AG20443 (cell line): ENCODE data around the gene SMAD4.
"Not testable (repeated sequence)": the region's sequence is repeated elsewhere in the genome, so short reads cannot be mapped to it uniquely, and the experiment has no call there.

Source experiments
- DNase-seq: peaks from one replicate; pipeline ENCODE4 v3.0.0; 2012; ENCODE audit warnings: low spot score, mixed read lengths

Gene SMAD4

GRCh38 chr18:51070545-51070944, 40.5 kb downstream of the SMAD4 start:
- DNase-seq = peak; percentile 47

- DNase-seq = no peak
Measured at GRCh38 chr18:51072586-51073313, 42.7 kb downstream of the SMAD4 start.

DNA sequence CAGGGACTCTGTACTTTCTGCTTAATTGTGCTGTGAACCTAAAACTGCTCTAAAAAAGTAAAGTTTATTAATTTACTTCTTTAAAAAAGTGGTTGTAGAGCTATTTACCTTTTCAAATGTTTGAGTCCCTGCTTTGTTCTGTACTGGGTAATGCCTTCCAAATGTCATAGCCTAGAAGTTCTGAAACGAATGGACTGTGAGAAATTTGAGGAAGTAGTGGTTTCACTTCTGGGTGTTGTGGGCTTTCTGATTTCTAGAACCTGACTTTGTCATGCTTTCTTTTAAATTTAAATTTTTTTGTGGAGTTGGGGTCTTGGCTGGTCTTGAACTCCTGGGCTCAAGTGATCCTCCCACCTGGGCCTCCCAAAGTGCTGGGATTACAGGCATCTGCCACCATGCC, 44.6 kb downstream of the SMAD4 start:
- DNase-seq = no peak

DNA sequence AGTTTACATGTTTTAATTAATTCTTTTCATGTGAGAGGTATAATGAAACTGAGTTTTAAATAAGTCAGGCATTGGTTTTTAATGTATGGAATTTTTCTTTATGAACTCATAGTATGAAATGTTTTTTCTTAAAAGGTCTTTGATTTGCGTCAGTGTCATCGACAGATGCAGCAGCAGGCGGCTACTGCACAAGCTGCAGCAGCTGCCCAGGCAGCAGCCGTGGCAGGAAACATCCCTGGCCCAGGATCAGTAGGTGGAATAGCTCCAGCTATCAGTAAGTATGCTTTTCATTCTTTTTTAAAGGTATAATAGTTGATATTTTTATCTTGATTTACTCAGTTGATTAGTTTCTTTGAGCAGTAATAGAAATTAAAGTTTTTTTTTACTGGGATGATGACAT, 46.5 kb downstream of the SMAD4 start:
- DNase-seq = no peak

GRCh38 chr18:51077217-51077616, 47.2 kb downstream of the SMAD4 start:
- no peak for DNase-seq

- no peak for DNase-seq
Measured at GRCh38 chr18:51078026-51078425, 48.0 kb downstream of the SMAD4 start.

GRCh38 chr18:51082571-51083267, 52.7 kb downstream of the SMAD4 start:
- no peak for DNase-seq

GRCh38 chr18:51083398-51083797, 53.4 kb downstream of the SMAD4 start:
- DNase-seq = no peak

GRCh38 chr18:51088410-51088809, 58.4 kb downstream of the SMAD4 start:
- DNase-seq = no peak

DNA sequence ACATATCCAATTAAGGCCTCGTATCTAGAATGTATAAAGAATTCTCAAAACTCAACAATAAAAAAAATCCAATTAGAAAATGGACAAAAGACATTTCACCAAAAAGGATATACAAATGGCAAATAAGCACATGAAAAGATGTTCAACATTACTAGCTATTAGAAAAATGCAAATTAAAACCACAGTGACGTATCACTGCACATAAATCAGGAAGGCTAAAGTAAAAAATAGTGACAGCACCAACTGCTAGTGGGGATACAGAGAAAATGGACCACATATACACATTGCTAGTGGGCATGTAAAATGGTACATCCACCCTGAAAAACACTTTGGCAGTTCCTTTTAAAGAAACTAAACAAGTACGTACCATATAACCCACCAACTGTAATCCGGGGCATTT, 59.7 kb downstream of the SMAD4 start:
- no peak for DNase-seq

DNA sequence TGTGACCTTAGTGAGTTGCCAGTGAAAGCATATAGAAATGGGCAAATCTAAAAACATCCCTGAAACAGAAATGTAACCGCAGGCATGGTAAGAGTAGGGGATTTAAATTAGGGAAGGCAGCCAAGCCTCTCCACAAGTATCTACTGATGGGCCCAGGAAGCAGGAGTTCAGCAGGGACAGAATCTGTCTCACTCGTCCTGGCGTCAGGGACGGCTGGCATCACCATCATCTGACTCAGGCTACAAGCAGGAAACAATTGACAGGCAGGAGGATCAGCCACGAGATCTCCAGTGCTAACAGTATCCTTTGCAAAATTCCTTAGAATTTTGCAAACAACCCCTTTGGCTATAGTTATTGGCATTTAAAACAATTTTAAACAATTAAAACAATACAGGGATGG, 61.3 kb downstream of the SMAD4 start:
- peak; percentile 30 for DNase-seq

DNA sequence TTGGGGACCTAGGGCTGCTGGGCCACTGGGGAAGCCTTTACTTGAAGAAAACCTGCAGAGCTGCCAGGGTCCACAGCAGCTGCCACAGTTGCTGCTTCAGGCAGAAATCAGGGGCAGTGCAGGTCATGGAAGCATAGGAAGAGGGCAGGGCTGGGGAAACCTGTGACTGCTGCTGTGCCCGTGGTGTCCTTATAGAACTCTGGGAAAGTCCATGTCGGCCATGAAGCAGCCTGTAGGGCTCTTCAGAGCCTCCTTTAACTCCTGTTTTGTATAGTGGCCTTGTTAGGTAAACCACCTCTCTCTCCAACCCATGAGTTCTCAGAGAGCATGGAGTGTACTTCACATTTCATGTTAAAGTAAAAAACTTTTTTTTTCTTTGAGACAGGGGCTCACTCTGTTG, 62.1 kb downstream of the SMAD4 start:
- no peak for DNase-seq

DNA sequence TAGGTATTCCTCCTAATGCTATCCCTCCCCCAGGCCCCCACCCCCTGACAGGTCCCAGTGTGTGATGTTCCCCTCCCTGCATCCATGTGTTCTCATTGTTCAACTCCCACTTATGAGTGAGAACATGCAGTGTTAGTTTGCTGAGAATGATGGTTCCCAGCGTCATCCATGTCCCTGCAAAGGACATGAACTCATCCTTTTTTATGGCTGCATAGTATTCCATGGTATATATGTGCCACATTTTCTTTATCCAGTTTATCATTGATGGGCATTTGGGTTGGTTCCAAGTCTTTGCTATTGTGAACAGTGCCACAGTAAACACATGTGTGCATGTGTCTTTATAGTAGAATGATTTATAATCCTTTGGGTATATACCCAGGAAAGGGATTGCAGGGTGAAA, 63.0 kb downstream of the SMAD4 start:
- DNase-seq = not testable (repeated sequence)

DNA sequence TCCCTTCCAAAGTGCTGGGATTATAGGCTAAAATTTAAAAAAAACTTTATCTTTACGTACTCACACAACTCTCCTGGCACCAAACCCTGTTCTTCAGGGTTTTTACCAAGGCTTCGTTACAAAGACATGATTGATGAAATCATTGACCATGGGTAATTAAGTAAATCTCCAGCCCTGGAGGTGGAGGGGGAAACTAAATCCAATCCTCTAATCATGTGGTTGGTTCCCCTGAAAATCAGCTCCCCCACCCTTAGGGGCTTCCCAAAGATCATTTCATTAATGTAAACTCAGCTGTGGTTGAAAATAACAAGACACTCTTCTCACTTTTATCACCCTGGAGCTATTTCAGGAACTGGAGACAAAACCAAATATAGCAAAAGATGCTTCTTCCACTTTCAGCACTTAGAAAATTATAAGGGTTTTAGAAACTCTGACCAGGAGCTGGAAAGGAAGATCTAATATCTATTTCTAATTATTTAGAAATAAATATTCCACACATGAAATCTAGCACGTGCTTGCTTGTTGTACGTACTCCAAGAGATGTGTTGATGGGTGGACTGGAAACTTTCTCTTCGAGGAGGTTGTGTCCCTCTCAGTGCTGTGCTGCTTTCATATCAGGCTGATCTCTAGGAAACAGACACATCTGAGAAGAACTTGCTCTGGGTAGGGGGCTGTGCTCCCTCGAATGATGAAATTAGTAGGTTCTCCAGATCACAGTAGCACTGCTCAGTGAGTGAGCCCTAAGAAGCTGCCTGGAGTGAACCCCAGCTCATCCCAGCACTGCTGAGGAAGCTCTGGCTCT, 67.2 kb downstream of the SMAD4 start:
- DNase-seq = no peak

DNA sequence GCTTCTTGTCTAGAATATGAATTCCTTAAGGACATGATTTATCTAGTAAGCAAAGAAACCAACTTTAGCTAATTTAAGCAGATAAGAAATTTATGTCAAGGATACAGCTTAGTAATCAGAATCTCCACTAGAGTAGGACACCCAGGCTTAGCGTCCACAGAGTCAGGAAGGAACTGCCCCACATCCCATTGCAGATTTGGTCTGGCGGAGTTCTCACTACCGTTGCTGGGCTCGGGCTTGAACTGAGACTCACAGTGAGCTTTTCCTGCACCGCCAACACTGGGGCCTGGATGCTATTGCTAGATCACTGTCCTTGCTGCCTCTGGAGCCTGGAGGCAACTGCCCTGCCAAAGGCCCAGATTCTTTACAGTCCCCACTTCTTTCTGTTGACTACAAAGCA, 68.1 kb downstream of the SMAD4 start:
- DNase-seq = no peak

DNA sequence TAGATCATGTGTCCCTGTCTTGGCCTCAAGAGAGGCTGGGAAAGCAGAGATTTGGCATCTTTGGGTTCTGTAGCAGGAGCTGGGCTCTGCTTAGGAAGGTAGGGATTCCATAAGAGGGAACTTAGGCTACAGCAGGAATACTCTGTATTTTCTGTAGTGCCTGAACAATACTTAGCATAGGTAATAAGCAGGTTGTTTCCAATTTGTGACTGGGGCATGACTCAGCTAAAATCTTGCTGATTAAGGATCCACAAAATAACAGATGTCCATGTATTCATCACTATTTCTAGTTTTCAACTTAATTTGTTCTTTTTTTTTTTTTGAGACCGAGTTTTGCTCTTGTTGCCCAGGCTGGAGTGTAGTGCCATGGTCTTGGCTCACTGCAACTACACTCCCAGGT, 68.5 kb downstream of the SMAD4 start:
- no peak for DNase-seq

- no peak for DNase-seq
Measured at GRCh38 chr18:51100385-51101120, 70.5 kb downstream of the SMAD4 start.

DNA sequence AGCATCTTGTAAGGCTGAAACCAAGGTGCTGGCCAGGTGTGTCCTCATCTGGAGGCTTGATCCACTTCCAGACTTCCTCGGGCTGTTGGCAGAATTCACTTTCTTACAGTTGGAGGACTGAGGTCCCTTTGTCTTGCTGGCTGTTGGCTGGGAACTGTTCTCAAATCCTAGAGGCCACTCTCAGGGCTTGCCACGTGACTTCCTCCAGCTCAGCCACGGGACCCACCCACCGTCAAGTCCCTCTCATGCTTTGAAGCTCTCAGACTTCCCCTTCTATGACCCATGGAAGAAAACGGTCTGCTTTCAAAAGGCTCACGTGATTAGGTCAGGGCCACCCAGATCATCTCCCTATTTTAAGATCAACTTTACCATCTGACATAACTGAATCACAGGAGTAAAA, 77.1 kb downstream of the SMAD4 start:
- no peak for DNase-seq

DNA sequence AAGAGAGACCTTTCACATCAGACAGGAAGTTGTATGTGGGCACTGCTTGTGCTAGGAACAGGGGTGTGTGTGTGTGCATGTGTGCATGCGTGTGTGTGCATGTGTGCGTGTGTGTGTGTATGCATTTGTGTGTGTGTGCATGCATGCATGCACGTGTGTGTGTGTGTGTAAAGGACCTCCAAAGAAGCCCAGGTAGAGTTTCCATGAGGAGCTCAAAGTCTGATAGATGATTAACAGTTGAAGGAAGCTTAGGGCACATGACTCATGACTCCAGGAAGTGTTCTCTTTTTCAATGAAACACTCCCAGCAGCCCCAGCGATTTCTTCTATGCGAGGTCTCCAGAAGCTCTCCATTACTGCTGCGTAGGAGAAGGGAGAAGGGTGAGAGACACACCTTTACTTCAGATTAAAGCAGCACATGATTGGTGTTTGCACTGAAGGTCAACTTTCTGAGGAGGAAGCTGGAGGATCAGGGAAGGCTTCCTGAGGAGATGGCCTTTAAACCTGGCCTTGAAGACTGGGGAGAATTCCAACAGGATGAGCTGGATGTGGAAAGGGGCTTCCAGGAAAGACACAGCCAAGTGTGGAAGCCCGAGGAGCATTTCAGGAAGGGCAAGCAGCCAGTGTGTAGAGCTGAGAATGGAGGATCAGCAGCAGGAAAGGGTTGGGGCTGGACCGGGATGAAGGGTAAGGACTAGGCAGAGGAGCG, 77.7 kb downstream of the SMAD4 start:
- DNase-seq = no peak

DNA sequence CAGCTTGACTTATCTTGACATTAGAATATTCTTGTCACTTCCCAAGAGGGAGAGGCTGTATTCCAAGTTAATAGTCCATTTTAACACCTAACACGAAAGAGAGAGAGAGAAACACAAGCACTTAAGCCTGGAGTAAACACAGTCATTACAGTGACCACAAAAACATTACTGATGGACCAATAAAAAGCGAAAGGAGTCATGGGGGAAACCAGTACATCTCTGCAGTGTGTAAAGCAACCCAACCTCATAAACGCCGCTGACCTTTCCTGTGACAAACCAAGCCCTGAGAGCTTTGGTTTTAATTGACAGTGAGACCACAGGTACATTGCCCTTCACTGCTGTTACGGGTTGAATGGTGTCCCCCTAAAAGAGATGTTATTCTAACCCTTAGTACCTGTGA, 78.3 kb downstream of the SMAD4 start:
- no peak for DNase-seq

DNA sequence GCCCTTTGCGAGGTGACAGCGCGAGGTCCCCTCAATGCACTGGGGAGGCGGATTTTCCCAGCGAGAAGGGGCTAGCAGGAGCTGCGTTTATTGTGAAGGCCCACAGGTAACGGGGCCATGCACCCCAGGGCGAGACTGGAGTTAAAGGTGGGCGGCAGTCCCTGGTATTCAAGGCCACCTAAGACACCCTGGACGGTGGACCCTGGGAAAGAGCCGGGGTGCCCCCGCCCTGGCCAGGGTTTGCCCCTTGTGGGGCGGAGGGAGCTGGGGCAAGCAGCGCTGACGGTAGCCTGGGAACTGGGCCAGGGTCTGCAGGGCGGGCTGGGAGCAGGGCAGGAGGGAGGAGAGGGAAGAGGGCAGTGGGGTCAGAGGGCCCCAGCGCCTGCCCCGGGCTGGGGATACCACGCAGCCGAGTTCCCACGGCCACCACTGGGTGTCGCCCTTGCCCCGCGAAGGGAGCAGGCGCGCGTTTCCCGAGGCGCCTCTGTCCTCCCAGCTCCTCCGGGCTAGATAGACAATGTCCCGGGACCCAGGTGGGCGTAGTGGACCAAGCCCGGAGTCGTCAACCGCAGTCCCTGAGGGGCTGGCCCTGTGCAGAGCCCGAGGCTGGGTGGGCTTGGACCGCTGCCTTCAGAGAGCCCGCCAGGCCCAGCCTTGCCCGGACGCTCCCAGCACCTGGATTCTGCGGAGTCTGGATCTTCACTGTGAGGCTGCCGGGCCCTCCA, 80.2 kb downstream of the SMAD4 start:
- peak; percentile 94 for DNase-seq
